ENCODE measurements around the gene MICAL2. TPM values are rescaled to one million over a fixed set of nuclear protein-coding genes. Genes with fewer than 3 reads are reported as not detected.

The MICAL2 gene
- total RNA-seq, 1 donor from 2014 or later = 20.8 TPM

- Mint-ChIP-seq H3K4me1 (ENCODE audit: unreplicated experiment) (peaks cover 11% of the 10 kb centered on the region), H3K36me3 (ENCODE audit: unreplicated experiment) (no peaks in the 10 kb centered on the region), H3K27me3 (ENCODE audit: unreplicated experiment) (no peaks in the 10 kb centered on the region), H3K9me3 (ENCODE audit: unreplicated experiment) (no peaks in the 10 kb centered on the region), H3K4me3 (ENCODE audit: unreplicated experiment) (peak overlapping the region; percentile 74), H3K27ac (ENCODE audit: unreplicated experiment) (no peak overlapping the region)
- no peak for TF ChIP-seq CTCF (IDR thresholded peaks at IDR 0.05)
- no peak for DNase-seq (ENCODE audit: extremely low spot score, unreplicated experiment)
Observed at GRCh38 chr11:12110714-12111548, 541 bp downstream of the MICAL2 start.

- no peak for DNase-seq (ENCODE audit: extremely low spot score, unreplicated experiment)
- peaks cover 11% of the 10 kb centered on the region for H3K4me1 Mint-ChIP-seq (ENCODE audit: unreplicated experiment)
- TF ChIP-seq CTCF (IDR thresholded peaks at IDR 0.05) = no peak
- H3K9me3 Mint-ChIP-seq (ENCODE audit: unreplicated experiment) = no peaks in the 10 kb centered on the region
- peak overlapping the region; percentile 11 for H3K27ac Mint-ChIP-seq (ENCODE audit: unreplicated experiment)
- peak overlapping the region; percentile 74 for H3K4me3 Mint-ChIP-seq (ENCODE audit: unreplicated experiment)
- H3K27me3 Mint-ChIP-seq (ENCODE audit: unreplicated experiment) = no peaks in the 10 kb centered on the region
- no peaks in the 10 kb centered on the region for H3K36me3 Mint-ChIP-seq (ENCODE audit: unreplicated experiment)
Observed at GRCh38 chr11:12111549-12112520, 1.4 kb downstream of the MICAL2 start.

- no peak overlapping the region for H3K4me3 Mint-ChIP-seq (ENCODE audit: unreplicated experiment)
- no peak overlapping the region for H3K27ac Mint-ChIP-seq (ENCODE audit: unreplicated experiment)
- no peak for DNase-seq (ENCODE audit: extremely low spot score, unreplicated experiment)
- H3K9me3 Mint-ChIP-seq (ENCODE audit: unreplicated experiment) = no peaks in the 10 kb centered on the region
- no peaks in the 10 kb centered on the region for H3K36me3 Mint-ChIP-seq (ENCODE audit: unreplicated experiment)
- no peak for TF ChIP-seq CTCF (IDR thresholded peaks at IDR 0.05)
- peaks cover 15% of the 10 kb centered on the region for H3K4me1 Mint-ChIP-seq (ENCODE audit: unreplicated experiment)
- H3K27me3 Mint-ChIP-seq (ENCODE audit: unreplicated experiment) = no peaks in the 10 kb centered on the region
Observed at GRCh38 chr11:12112750-12113149, 2.4 kb downstream of the MICAL2 start.

GRCh38 chr11:12113294-12113693 is 2.9 kb downstream of the MICAL2 start:
- H3K4me3 Mint-ChIP-seq (ENCODE audit: unreplicated experiment) = no peak overlapping the region
- no peak for TF ChIP-seq CTCF (IDR thresholded peaks at IDR 0.05)
- H3K4me1 Mint-ChIP-seq (ENCODE audit: unreplicated experiment) = peaks cover 16% of the 10 kb centered on the region
- H3K36me3 Mint-ChIP-seq (ENCODE audit: unreplicated experiment) = no peaks in the 10 kb centered on the region
- no peaks in the 10 kb centered on the region for H3K9me3 Mint-ChIP-seq (ENCODE audit: unreplicated experiment)
- no peaks in the 10 kb centered on the region for H3K27me3 Mint-ChIP-seq (ENCODE audit: unreplicated experiment)
- no peak overlapping the region for H3K27ac Mint-ChIP-seq (ENCODE audit: unreplicated experiment)
- DNase-seq (ENCODE audit: extremely low spot score, unreplicated experiment) = no peak

Measured in osteocyte (in vitro differentiated cells).